Heart left ventricle (tissue), 13 donors: Measurements from ENCODE around the gene MED12.

Source experiments
- POLR2A ChIP-seq, 2 donors: fragments of 450-650 bp; IDR thresholded peaks; one replicate each; pipeline ENCODE4 v1.6.1; 2017; ENCODE audit warnings: antibody characterized with exemption in 2 of 2, mild to moderate bottlenecking in 2 of 2, moderate library complexity in 2 of 2
- TF ChIP-seq, protein P1 (sequence below), 12 donors: fragments of 200-600 bp; sonication (generic) in 4 of 12; IDR thresholded peaks; one replicate each; pipeline versions ENCODE4 v1.5.0 to v1.8.0; 2018 to 2022; ENCODE audit warnings: antibody characterized with exemption in 12 of 12, mild to moderate bottlenecking in 5 of 12
- donor health status: ischemic (EF 13 %, LVEDD 7.1; RV severe dilation, severe dysfunction).
- donor health status: DM: no; HTN: yes; CAD: no.
- donor health status: DM: no; HTN: no; CAD: no.
- donor health status: ischemic (EF 25% LVEDD 6.9; RV normal size, moderate dysfunction).
- donor health status: ischemic (EF 25% LVEDD 5.7; RV mildly dilated, moderate dysfunction).
- donor health status: ischemic (EF 35%, LVEDD 5.7; RV mildly dilated, moderate dysfunction).
- donor health status: nonischemic (EF 11% LVEDD 7.7; RV severe dilation, severe dysfunction).
- donor health status: DM: yes; HTN: yes; CAD: no.
- donor health status: PGD.
- donor health status: ischemic (EF 29% LVEDD 5.4; RV normal size, mild dysfunction).
- donor health status: nonischemic (EF 23%, LVEDD 6.1; RV moderate dilation, normal function).

DNA sequence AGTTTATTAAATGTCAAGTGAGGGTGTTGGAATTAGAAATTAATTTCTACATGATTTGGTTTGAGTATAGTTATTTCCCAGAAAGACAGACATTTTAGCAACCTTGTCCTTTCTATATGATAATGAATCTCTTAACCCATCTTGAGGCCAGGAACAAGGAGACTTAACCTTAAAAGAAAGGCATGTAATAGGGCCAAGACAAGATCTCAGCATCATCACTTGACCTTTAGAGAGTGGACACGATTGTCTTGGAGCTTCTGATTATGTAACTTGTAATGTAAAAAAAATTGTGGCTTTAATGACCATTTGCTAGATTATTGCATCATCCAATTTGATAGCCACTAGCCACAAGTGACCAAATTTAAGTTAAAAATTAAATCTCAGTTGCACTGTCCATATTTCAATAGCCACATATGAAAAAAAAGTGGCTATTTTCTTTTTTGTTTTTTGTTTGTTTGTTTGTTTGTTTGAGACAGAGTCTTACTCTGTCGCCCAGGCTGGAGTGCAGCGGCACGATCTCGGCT lies 36.2 kb upstream of the MED12 start:
- no peak for TF ChIP-seq POLR2A (IDR thresholded peaks at IDR 0.05)
- TF ChIP-seq, protein P1, sequence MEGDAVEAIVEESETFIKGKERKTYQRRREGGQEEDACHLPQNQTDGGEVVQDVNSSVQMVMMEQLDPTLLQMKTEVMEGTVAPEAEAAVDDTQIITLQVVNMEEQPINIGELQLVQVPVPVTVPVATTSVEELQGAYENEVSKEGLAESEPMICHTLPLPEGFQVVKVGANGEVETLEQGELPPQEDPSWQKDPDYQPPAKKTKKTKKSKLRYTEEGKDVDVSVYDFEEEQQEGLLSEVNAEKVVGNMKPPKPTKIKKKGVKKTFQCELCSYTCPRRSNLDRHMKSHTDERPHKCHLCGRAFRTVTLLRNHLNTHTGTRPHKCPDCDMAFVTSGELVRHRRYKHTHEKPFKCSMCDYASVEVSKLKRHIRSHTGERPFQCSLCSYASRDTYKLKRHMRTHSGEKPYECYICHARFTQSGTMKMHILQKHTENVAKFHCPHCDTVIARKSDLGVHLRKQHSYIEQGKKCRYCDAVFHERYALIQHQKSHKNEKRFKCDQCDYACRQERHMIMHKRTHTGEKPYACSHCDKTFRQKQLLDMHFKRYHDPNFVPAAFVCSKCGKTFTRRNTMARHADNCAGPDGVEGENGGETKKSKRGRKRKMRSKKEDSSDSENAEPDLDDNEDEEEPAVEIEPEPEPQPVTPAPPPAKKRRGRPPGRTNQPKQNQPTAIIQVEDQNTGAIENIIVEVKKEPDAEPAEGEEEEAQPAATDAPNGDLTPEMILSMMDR (IDR thresholded peaks at IDR 0.05), result no peak
